H1 (cell line): ENCODE measurements around the gene SLC9A4. TPM values are rescaled to one million over a fixed set of nuclear protein-coding genes. Genes with fewer than 3 reads are reported as not detected.

Experiments used
- CTCF ChIA-PET: fragments of 300-600 bp; sonication (Branson Sonifier 250); formaldehyde crosslinking; loops from one replicate; lab custom pipeline; 2021; ENCODE audit not compliant: partially characterized antibody; lab: Charles Lee
- POLR2A ChIA-PET: fragments of 300-600 bp; sonication (Branson Sonifier 250); formaldehyde crosslinking; loops from one replicate; lab custom pipeline; 2021; ENCODE audit warnings: inconsistent platforms; ENCODE audit not compliant: partially characterized antibody; lab: Charles Lee
- DNase-seq, 2 experiments: peaks; one replicate each; pipeline versions ENCODE4 v3.0.0 to v3.0.0-alpha.2; 2010 to 2022; ENCODE audit warnings: low spot score in 2 of 2, low read depth in 1 of 2, mixed read lengths in 1 of 2
- FAIRE-seq: peaks from 2 replicates; lab custom pipeline; 2011; peaks lifted over from hg19 to GRCh38; lab: Jason Lieb, UNC
- H2AFZ ChIP-seq: 2 replicates; pipeline ENCODE4 v1.8.1; 2012; ENCODE audit warnings: low read length, inconsistent platforms
- H2AK5ac ChIP-seq: 2 replicates; pipeline ENCODE4 v1.6.1; 2013; ENCODE audit warnings: low read depth, low read length
- H2BK120ac ChIP-seq: replicated peaks from 2 replicates; pipeline ENCODE3; 2013; ENCODE audit warnings: low read depth, low read length, inconsistent platforms
- H2BK12ac ChIP-seq: 2 replicates; pipeline ENCODE4 v1.6.1; 2013; ENCODE audit warnings: low read depth, low read length
- H2BK15ac ChIP-seq: 2 replicates; pipeline ENCODE4 v1.6.1; 2013; ENCODE audit warnings: low read length
- H2BK20ac ChIP-seq: 2 replicates; pipeline ENCODE4 v1.6.1; 2013; ENCODE audit warnings: low read length
- H2BK5ac ChIP-seq: 2 replicates; pipeline ENCODE4 v1.6.1; 2013; ENCODE audit warnings: low read depth, low read length
- H3K14ac ChIP-seq: 2 replicates; pipeline ENCODE4 v1.6.1; 2013; ENCODE audit warnings: inconsistent platforms; ENCODE audit not compliant: insufficient read length
- H3K18ac ChIP-seq: 2 replicates; pipeline ENCODE4 v1.6.1; 2013; ENCODE audit warnings: low read length; ENCODE audit errors: extremely low read depth
- H3K23ac ChIP-seq: 2 replicates; pipeline ENCODE4 v1.6.1; 2013; ENCODE audit warnings: inconsistent platforms; ENCODE audit not compliant: insufficient read length
- H3K23me2 ChIP-seq: 2 replicates; pipeline ENCODE4 v1.6.1; 2013; ENCODE audit warnings: low read depth, low read length
- H3K27ac ChIP-seq: 2 replicates; pipeline ENCODE4 v1.6.1; 2011; ENCODE audit warnings: low read depth, low read length, inconsistent platforms
- H3K27me3 ChIP-seq, 4 experiments: replicated peaks in 1 of 4; 1 replicate in 1 of 4; 2 replicates in 3 of 4; pipeline versions ENCODE4 v1.6.1 to v1.8.1; 2011 to 2013; ENCODE audit warnings: low read length in 3 of 4, mild to moderate bottlenecking in 3 of 4, inconsistent platforms in 2 of 4, mixed read lengths in 2 of 4, moderate library complexity in 1 of 4; ENCODE audit not compliant: control insufficient read depth in 3 of 4, insufficient read depth in 3 of 4; ENCODE audit errors: extremely low read depth in 1 of 4
- H3K36me3 ChIP-seq, 4 experiments: 2 replicates each; pipeline versions ENCODE4 v1.6.1 to v1.8.1; 2011 to 2013; ENCODE audit warnings: mild to moderate bottlenecking in 4 of 4, low read length in 3 of 4, moderate library complexity in 2 of 4, control low read depth in 1 of 4, inconsistent platforms in 1 of 4; ENCODE audit not compliant: insufficient read depth in 4 of 4, control insufficient read depth in 2 of 4
- H3K4ac ChIP-seq: replicated peaks from 2 replicates; pipeline ENCODE3; 2013; ENCODE audit warnings: low read length, low read depth, mixed read lengths, inconsistent platforms; ENCODE audit not compliant: insufficient read length
- H3K4me1 ChIP-seq, 4 experiments: replicated peaks in 1 of 4; 1 replicate in 1 of 4; 2 replicates in 3 of 4; pipeline versions ENCODE4 v1.6.1 to v1.8.1; 2011 to 2013; ENCODE audit warnings: low read length in 3 of 4, inconsistent platforms in 2 of 4, mixed read lengths in 1 of 4; ENCODE audit not compliant: insufficient read depth in 4 of 4, control insufficient read depth in 3 of 4
- H3K4me2 ChIP-seq, 2 experiments: 2 replicates each; pipeline versions ENCODE4 v1.6.1 to v1.8.1; 2011 to 2013; ENCODE audit warnings: low read depth in 2 of 2, low read length in 2 of 2, control low read depth in 1 of 2, inconsistent platforms in 1 of 2, mild to moderate bottlenecking in 1 of 2; ENCODE audit not compliant: insufficient read depth in 1 of 2
- H3K4me3 ChIP-seq, 4 experiments: fragments of 200-600, 300-600 bp in 1 of 4; sonication (generic), shearing (Covaris generic), sonication (Bioruptor Twin) in 1 of 4; 2 replicates each; pipeline versions ENCODE4 v1.5.1 to v1.8.1; 2011 to 2016; ENCODE audit warnings: low read length in 4 of 4, low read depth in 3 of 4, control low read depth in 2 of 4, inconsistent platforms in 2 of 4, mild to moderate bottlenecking in 2 of 4, mixed read lengths in 1 of 4, moderate library complexity in 1 of 4; ENCODE audit not compliant: insufficient read depth in 2 of 4; ENCODE audit errors: extremely low read depth in 1 of 4
- H3K56ac ChIP-seq: replicated peaks from 2 replicates; pipeline ENCODE3; 2013; ENCODE audit warnings: low read depth, mild to moderate bottlenecking, mixed read lengths, low read length, inconsistent platforms; ENCODE audit not compliant: insufficient read length
- H3K79me1 ChIP-seq: 2 replicates; pipeline ENCODE4 v1.6.1; 2013; ENCODE audit warnings: low read depth, low read length, control low read depth
- H3K79me2 ChIP-seq, 2 experiments: 2 replicates each; pipeline versions ENCODE4 v1.6.1 to v1.8.1; 2012 to 2013; ENCODE audit warnings: low read length in 2 of 2, mild to moderate bottlenecking in 2 of 2, inconsistent platforms in 1 of 2; ENCODE audit not compliant: insufficient read depth in 2 of 2, control insufficient read depth in 1 of 2
- H3K9ac ChIP-seq, 4 experiments: replicated peaks in 1 of 4; 1 replicate in 1 of 4; 2 replicates in 3 of 4; pipeline versions ENCODE4 v1.6.1 to v1.8.1; 2011 to 2013; ENCODE audit warnings: low read depth in 3 of 4, low read length in 3 of 4, control low read depth in 2 of 4, mild to moderate bottlenecking in 2 of 4, moderate library complexity in 2 of 4, inconsistent platforms in 1 of 4; ENCODE audit errors: extremely low read depth in 1 of 4
- H3K9me3 ChIP-seq, 2 experiments: 2 replicates each; pipeline versions ENCODE4 v1.6.1 to v1.8.1; 2012 to 2013; ENCODE audit warnings: mild to moderate bottlenecking in 2 of 2, moderate library complexity in 2 of 2, control low read depth in 1 of 2, inconsistent platforms in 1 of 2, low read depth in 1 of 2, low read length in 1 of 2, mixed read lengths in 1 of 2; ENCODE audit not compliant: insufficient read depth in 2 of 2
- H4K20me1 ChIP-seq, 2 experiments: replicated peaks in 1 of 2; 2 replicates each; pipeline versions ENCODE3 to v1.8.1; 2011 to 2013; ENCODE audit warnings: inconsistent platforms in 2 of 2, low read length in 2 of 2, mild to moderate bottlenecking in 1 of 2; ENCODE audit not compliant: insufficient read depth in 2 of 2, control insufficient read depth in 1 of 2
- H4K5ac ChIP-seq: 2 replicates; pipeline ENCODE4 v1.6.1; 2013; ENCODE audit warnings: low read length, low read depth, mixed read lengths, inconsistent platforms; ENCODE audit not compliant: insufficient read length
- H4K8ac ChIP-seq: 2 replicates; pipeline ENCODE4 v1.8.0; 2013; ENCODE audit warnings: mild to moderate bottlenecking, moderate library complexity, low read length, inconsistent platforms; ENCODE audit not compliant: insufficient read depth; ENCODE audit errors: extremely low read depth
- H4K91ac ChIP-seq: replicated peaks from 2 replicates; pipeline ENCODE3; 2013; ENCODE audit warnings: low read length, mixed read lengths, inconsistent platforms; ENCODE audit not compliant: insufficient read length
- BCL11A ChIP-seq, 2 experiments: IDR thresholded peaks; one replicate each; pipeline ENCODE4 v1.6.1; 2011; ENCODE audit warnings: low read depth in 2 of 2, low read length in 2 of 2, mild to moderate bottlenecking in 2 of 2
- CTBP2 ChIP-seq: IDR thresholded peaks from 2 replicates; pipeline ENCODE4 v1.7.0; 2011; ENCODE audit warnings: borderline replicate concordance, mild to moderate bottlenecking, moderate library complexity, mixed read lengths, low read length; ENCODE audit not compliant: insufficient read depth, insufficient read length
- GTF2F1 ChIP-seq: IDR thresholded peaks from 2 replicates; pipeline ENCODE4 v1.6.1; 2012; ENCODE audit warnings: low read depth, low read length, improper control_type of control experiment, borderline replicate concordance
- KDM4A ChIP-seq: IDR thresholded peaks from one replicate; pipeline ENCODE4 v1.7.1; 2012; ENCODE audit warnings: low read depth, mild to moderate bottlenecking, moderate library complexity, low read length, inconsistent platforms; ENCODE audit not compliant: severe bottlenecking
- MAFK ChIP-seq: IDR thresholded peaks from 2 replicates; pipeline ENCODE4 v1.6.1; 2012; ENCODE audit warnings: low read depth, mild to moderate bottlenecking, improper control_type of control experiment, low read length
- SP4 ChIP-seq: IDR thresholded peaks from 2 replicates; pipeline ENCODE4 v1.6.1; 2012; ENCODE audit warnings: low read length, inconsistent platforms
- YY1 ChIP-seq: IDR thresholded peaks from 2 replicates; pipeline ENCODE4 v1.6.1; 2011; ENCODE audit warnings: low read depth, mild to moderate bottlenecking, low read length
- ZNF274 ChIP-seq: IDR thresholded peaks from 2 replicates; pipeline ENCODE4 v1.7.0; 2012; ENCODE audit warnings: low read length, borderline replicate concordance; ENCODE audit errors: extremely low read depth
- WGBS, 2 experiments: shearing (Covaris generic) in 1 of 2; methylation state at CpG; one replicate each; pipeline versions ENCODE4 v1.1.6 to v1.1.7; 2013 to 2015; ENCODE audit warnings: low lambda C conversion rate in 2 of 2, mixed read lengths in 2 of 2, inconsistent platforms in 1 of 2, low coverage in 1 of 2, missing lambda C conversion rate in 1 of 2; ENCODE audit not compliant: insufficient replicate concordance in 2 of 2, insufficient coverage in 1 of 2, insufficient read length in 1 of 2; ENCODE audit errors: extremely low coverage in 1 of 2, missing lambda C conversion rate in 1 of 2; 5-methylcytosine and 5-hydroxymethylcytosine counted together
- polyA plus RNA-seq, 7 experiments: library from polyadenylated mRNA; depleted of rRNA in 3 of 7; stranded (reverse) in 5 of 7; unstranded in 2 of 7; fragments of >200 nt in 5 of 7; fragments of 200-250 nt in 2 of 7; gene quantifications; 1 replicate in 5 of 7; 2 replicates in 1 of 7; 4 replicates in 1 of 7; pipeline versions ENCODE4 v1.2.1 to v1.2.3, GENCODE V29; 2011 to 2013; ENCODE audit warnings: missing spikeins in 2 of 7, mixed read lengths in 2 of 7
- total RNA-seq: library from RNA; stranded (reverse); fragmentation: NEBNext Ultra II Directional; extraction: Animal tissue kit (Norgen Biotek cat#: 25700); gene quantifications from 2 replicates; pipeline ENCODE4 v1.2.1, GENCODE V29; 2021

The SLC9A4 gene
- total and polyA plus RNA-seq, 2 of the 8 experiments (the other 6 are each of a cell fraction or from before 2014, with no cell fraction given): not detected

DNA sequence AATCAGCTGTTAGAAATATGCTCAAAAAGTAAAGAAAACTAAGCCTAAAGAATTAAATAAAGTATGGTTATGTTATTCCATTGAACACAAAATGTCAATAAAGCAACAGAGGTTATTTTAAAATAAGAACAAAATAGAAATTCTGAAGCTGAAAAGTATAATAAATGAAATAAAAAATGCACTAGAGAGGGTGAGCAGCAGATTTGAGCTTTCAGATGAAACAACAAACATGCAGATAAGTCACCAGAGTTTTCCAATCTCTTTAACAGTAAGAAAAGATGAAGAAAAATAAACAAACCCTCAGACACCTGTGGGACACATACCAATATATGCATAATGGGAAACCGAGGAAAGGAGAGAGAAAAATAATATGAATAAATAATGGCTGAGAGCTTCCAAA lies 76.0 kb downstream of the SLC9A4 start:
- no peak overlapping the region for H2BK5ac ChIP-seq
- no peak overlapping the region for H4K5ac ChIP-seq
- POLR2A ChIA-PET: no interaction called here
- no peak overlapping the region for H3K4ac ChIP-seq
- no peak overlapping the region for H3K56ac ChIP-seq
- no peak overlapping the region for H2AFZ ChIP-seq
- no peak for FAIRE-seq
- H4K20me1 ChIP-seq: no peaks in the 10 kb centered on the region
- no peak overlapping the region for H4K91ac ChIP-seq
- H3K36me3 ChIP-seq: no peaks in the 10 kb centered on the region
- H2BK12ac ChIP-seq: no peak overlapping the region
- CTCF ChIA-PET: no interaction called here
- no peaks in the 10 kb centered on the region for H3K23me2 ChIP-seq
- H2AK5ac ChIP-seq: no peak overlapping the region
- no peak overlapping the region for H2BK20ac ChIP-seq
- no peak overlapping the region for H4K8ac ChIP-seq
- H3K9me3 ChIP-seq: 0 out of 4 replicates have a peak, but pooled peaks cover 0 to 2% of the 10 kb centered on the region in 2 experiments
- H2BK15ac ChIP-seq: no peak overlapping the region
- H3K9ac ChIP-seq: no peak overlapping the region
- H3K23ac ChIP-seq: no peak overlapping the region
- H3K4me3 ChIP-seq: no peak overlapping the region
- no peak overlapping the region for H3K27ac ChIP-seq
- H3K4me1 ChIP-seq: no peaks in the 10 kb centered on the region
- no peaks in the 10 kb centered on the region for H3K27me3 ChIP-seq
- H2BK120ac ChIP-seq: no peak overlapping the region
- WGBS, 2 experiments: 0% methylated on average over 1 of the region's 1 CpG; no CpG with 5 or more reads in 1 of the 2 experiments
- no peak overlapping the region for H3K14ac ChIP-seq
- H3K79me1 ChIP-seq: no peaks in the 10 kb centered on the region
- no peak for DNase-seq
- H3K79me2 ChIP-seq: no peaks in the 10 kb centered on the region
- no peak overlapping the region for H3K18ac ChIP-seq
- no peak overlapping the region for H3K4me2 ChIP-seq
- TF ChIP-seq KDM4A (no peak), BCL11A (IDR thresholded peaks at IDR 0.05; ENCODE audit: low read depth in 2 of 2, low read length in 2 of 2) (no peak), MAFK (no peak), SP4 (no peak), YY1 (no peak), GTF2F1 (no peak), CTBP2 (no peak), ZNF274 (no peak)
